ENCODE measurements around the gene GFY. TPM values are rescaled to one million over a fixed set of nuclear protein-coding genes. Genes with fewer than 3 reads are reported as not detected.

Gene GFY
- total and polyA plus RNA-seq, 10 of the 15 experiments (the other 5 are each of a cell fraction or from before 2014, with no cell fraction given): 0.05 TPM; not detected in 9

DNA sequence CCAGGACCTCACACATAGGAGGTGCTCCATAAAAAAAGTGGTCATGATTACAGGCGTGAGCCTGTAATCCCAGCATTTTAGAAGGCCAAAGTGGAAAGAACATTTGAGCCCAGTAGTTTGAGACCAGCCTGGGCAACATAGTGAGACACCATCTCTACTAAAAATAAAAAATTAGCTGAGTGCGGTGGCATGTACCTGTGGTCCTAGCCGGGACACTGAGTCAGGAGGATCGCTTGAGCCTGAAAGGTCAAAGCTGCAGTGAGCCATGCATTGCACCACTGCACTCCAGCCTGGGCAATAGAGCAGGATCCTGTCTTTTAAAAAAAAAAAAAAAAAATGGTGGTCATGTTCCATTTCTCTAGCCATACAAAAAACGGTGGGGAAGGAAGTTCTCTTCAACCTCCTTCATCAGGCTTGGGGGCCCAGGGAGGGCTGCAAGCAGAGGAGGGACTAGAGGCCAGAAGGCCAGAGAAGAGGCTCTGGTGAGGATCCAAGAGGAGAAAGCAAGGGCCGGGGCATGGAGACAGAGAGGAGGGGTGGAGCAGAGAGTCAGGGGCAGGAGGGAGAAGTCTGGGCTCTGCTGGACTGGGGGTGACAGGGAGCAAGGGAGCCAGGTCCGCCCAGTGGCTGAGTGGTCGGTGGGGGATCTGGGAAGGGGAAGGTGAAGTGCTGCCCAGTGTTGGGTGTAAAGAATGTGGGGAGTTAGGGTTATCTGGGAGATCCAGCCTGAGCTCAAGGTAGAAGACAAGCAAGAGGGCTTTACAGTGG is 28.3 kb upstream of the GFY start:
- CTCF ChIA-PET: interaction anchor here (0.9 to 1.1 kb wide), 3 partner anchors 33 to 171 kb away, joined by 3 read pairs; partner anchors contain the start of gene CD37
- POLR2A ChIA-PET: interaction anchor here (0.6 to 1.2 kb wide), 3 partner anchors 14 to 182 kb away, joined by 3 to 6 read pairs (median 5); no protein-coding TSS in a partner anchor
- no peak overlapping the region for H2AFZ ChIP-seq (ENCODE audit: control insufficient read depth, low read depth, low read length)
- no peak overlapping the region for H3K27ac ChIP-seq (ENCODE audit: control insufficient read depth, insufficient read depth)
- WGBS (ENCODE audit: insufficient coverage, insufficient replicate concordance, low lambda C conversion rate, missing lambda C conversion rate): 33% methylated on average over 8 of the region's 8 CpGs
- SMC1A ChIA-PET (ENCODE audit: uncharacterized antibody, unreplicated experiment): interaction anchor here (1.1 kb wide), 1 partner anchor 90 kb away, joined by 3 read pairs; no protein-coding TSS in a partner anchor
- ATAC-seq (no peak), DNase-seq (ENCODE audit: low read depth, low spot score) (no peak), FAIRE-seq (no peak)
- H3K36me3 ChIP-seq (ENCODE audit: control insufficient read depth in 2 of 2, insufficient read depth in 2 of 2, low read length in 1 of 2): no peaks in the 10 kb centered on the region
- H3K4me2 ChIP-seq (ENCODE audit: control insufficient read depth, insufficient read depth): no peak overlapping the region
- RAD21 ChIA-PET (ENCODE audit: unreplicated experiment): interaction anchor here (1.3 to 1.6 kb wide), 2 partner anchors 9 to 72 kb away, joined by 4 read pairs; no protein-coding TSS in a partner anchor
- H3K9me3 ChIP-seq (replicated peaks; ENCODE audit: control insufficient read depth, insufficient read depth, low read length): no peaks in the 10 kb centered on the region
- H3K27me3 ChIP-seq (replicated peaks in 1 of 2; ENCODE audit: control insufficient read depth in 2 of 2, insufficient read depth in 2 of 2, low read length in 1 of 2): no peaks in the 10 kb centered on the region
- no peaks in the 10 kb centered on the region; the same call in 1 of the 2 replicates for H3K4me1 ChIP-seq (ENCODE audit: control insufficient read depth, insufficient read depth, low read length)
- no peak overlapping the region for H3K4me3 ChIP-seq
- BruUV-seq (replicated peaks): no TSS peak
- intact Hi-C loops (cut with micrococcal nuclease; ENCODE audit: unreplicated experiment): no loop called here
- in situ Hi-C loops (cut with MboI): no loop called here
- H3K79me2 ChIP-seq (ENCODE audit: control insufficient read depth, insufficient read depth, low read length): no peaks in the 10 kb centered on the region
- H3K9ac ChIP-seq (ENCODE audit: control insufficient read depth, insufficient read depth, low read length): no peak overlapping the region
- TF ChIP-seq CHD1 (IDR thresholded peaks at IDR 0.05; ENCODE audit: low read depth, low read length): no peak
- TF ChIP-seq BRCA1 (IDR thresholded peaks at IDR 0.05; ENCODE audit: low read depth, low read length): no peak
- no peak for TF ChIP-seq ATF7 (IDR thresholded peaks at IDR 0.05; ENCODE audit: low read depth)
- no peak for TF ChIP-seq BCL11A (IDR thresholded peaks at IDR 0.05; ENCODE audit: low read depth, low read length)
- TF ChIP-seq MYB (IDR thresholded peaks at IDR 0.05; ENCODE audit: borderline replicate concordance, low read depth, low read length): no peak
- TF ChIP-seq GABPA (IDR thresholded peaks at IDR 0.05; ENCODE audit: low read depth): no peak
- TF ChIP-seq PML (IDR thresholded peaks at IDR 0.05; ENCODE audit: low read length): no peak
- no peak for TF ChIP-seq NFXL1 (IDR thresholded peaks at IDR 0.05; ENCODE audit: borderline replicate concordance)
- no peak for TF ChIP-seq CHD2 (IDR thresholded peaks at IDR 0.05; ENCODE audit: borderline replicate concordance, low read depth, low read length)
- no peak for TF ChIP-seq SIN3A (IDR thresholded peaks at IDR 0.05; ENCODE audit: low read depth, low read length)
- TF ChIP-seq RAD21 (IDR thresholded peaks at IDR 0.05; ENCODE audit: insufficient read depth, low read depth, low read length): no peak
- TF ChIP-seq MEF2A (IDR thresholded peaks at IDR 0.05; ENCODE audit: insufficient read depth, low read depth, low read length): no peak
- no peak for TF ChIP-seq ZNF384 (IDR thresholded peaks at IDR 0.05; ENCODE audit: borderline replicate concordance, low read depth, low read length)
- no peak for TF ChIP-seq RFX5 (IDR thresholded peaks at IDR 0.05; ENCODE audit: low read depth, low read length)
- TF ChIP-seq, protein P1, sequence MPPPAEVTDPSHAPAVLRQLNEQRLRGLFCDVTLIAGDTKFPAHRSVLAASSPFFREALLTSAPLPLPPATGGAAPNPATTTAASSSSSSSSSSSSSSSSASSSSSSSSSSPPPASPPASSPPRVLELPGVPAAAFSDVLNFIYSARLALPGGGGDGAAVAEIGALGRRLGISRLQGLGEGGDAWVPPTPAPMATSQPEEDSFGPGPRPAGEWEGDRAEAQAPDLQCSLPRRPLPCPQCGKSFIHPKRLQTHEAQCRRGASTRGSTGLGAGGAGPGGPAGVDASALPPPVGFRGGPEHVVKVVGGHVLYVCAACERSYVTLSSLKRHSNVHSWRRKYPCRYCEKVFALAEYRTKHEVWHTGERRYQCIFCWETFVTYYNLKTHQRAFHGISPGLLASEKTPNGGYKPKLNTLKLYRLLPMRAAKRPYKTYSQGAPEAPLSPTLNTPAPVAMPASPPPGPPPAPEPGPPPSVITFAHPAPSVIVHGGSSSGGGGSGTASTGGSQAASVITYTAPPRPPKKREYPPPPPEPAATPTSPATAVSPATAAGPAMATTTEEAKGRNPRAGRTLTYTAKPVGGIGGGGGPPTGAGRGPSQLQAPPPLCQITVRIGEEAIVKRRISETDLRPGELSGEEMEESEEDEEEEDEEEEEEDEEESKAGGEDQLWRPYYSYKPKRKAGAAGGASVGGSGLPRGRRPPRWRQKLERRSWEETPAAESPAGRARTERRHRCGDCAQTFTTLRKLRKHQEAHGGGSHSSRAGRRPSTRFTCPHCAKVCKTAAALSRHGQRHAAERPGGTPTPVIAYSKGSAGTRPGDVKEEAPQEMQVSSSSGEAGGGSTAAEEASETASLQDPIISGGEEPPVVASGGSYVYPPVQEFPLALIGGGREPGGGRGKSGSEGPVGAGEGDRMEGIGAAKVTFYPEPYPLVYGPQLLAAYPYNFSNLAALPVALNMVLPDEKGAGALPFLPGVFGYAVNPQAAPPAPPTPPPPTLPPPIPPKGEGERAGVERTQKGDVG (CRISPR knock-in tag; IDR thresholded peaks at IDR 0.05): no peak
- TF ChIP-seq POLR2AphosphoS5 (IDR thresholded peaks at IDR 0.05; ENCODE audit: low read length): no peak
- no peak for TF ChIP-seq BMI1 (IDR thresholded peaks at IDR 0.05; ENCODE audit: borderline replicate concordance)
- no peak for TF ChIP-seq NFIC (IDR thresholded peaks at IDR 0.05; ENCODE audit: low read depth, low read length)
- TF ChIP-seq NBN (IDR thresholded peaks at IDR 0.05): no peak
- no peak for TF ChIP-seq TCF3 (IDR thresholded peaks at IDR 0.05; ENCODE audit: borderline replicate concordance, insufficient read depth, low read depth, low read length)
- H4K20me1 ChIP-seq (ENCODE audit: control insufficient read depth, insufficient read depth): no peaks in the 10 kb centered on the region

Data from GM12878 (cell line).